HEK293 (cell line): ENCODE results near the gene CREG2.

Experiments used
- CTCF ChIA-PET: fragments of 350-600 bp; formaldehyde crosslinking; extraction: SDS; loops from one replicate; lab custom pipeline; 2021; ENCODE audit warnings: antibody characterized with exemption; lab: Yijun Ruan, JAX
- POLR2A ChIA-PET: fragments of 300-600 bp; formaldehyde crosslinking; extraction: SDS; loops from one replicate; lab custom pipeline; 2020; ENCODE audit warnings: antibody characterized with exemption, inconsistent platforms; lab: Yijun Ruan, JAX
- H3K27ac ChIP-seq: fragments of 200-500 bp; sonication (Bioruptor generic); 2 replicates; pipeline ENCODE4 v1.5.1; 2014; ENCODE audit warnings: low read depth, low read length, control low read depth, inconsistent platforms; ENCODE audit errors: extremely low read depth
- H3K36me3 ChIP-seq, 2 experiments: fragments of 200-500 bp in 1 of 2; sonication (Bioruptor generic) in 1 of 2; 1 replicate in 1 of 2; 2 replicates in 1 of 2; pipeline ENCODE4 v1.5.1; 2014 to 2017; ENCODE audit warnings: inconsistent platforms in 2 of 2, low read length in 2 of 2; ENCODE audit not compliant: control insufficient read depth in 2 of 2, insufficient read depth in 1 of 2
- H3K4me1 ChIP-seq: fragments of 200-500 bp; sonication (Bioruptor generic); 2 replicates; pipeline ENCODE4 v1.5.1; 2014; ENCODE audit warnings: mild to moderate bottlenecking, low read length, inconsistent platforms; ENCODE audit not compliant: control insufficient read depth, insufficient read depth
- H3K4me3 ChIP-seq: 2 replicates; pipeline ENCODE4 v1.5.1; 2011; ENCODE audit warnings: low read depth, mild to moderate bottlenecking, control low read depth, low read length, moderate library complexity
- H3K9me3 ChIP-seq: fragments of 200-500 bp; sonication (Bioruptor generic); 2 replicates; pipeline ENCODE4 v1.5.1; 2014; ENCODE audit warnings: low read depth, low read length, inconsistent platforms; ENCODE audit not compliant: control insufficient read depth, insufficient read depth
- AEBP2 ChIP-seq: fragments of 450-650 bp; formaldehyde crosslinking; IDR thresholded peaks from 2 replicates; pipeline ENCODE4 v1.5.1; 2016; ENCODE audit warnings: missing biosample characterization, missing genetic modification characterization, borderline replicate concordance
- FEZF1 ChIP-seq: fragments of 450-650 bp; formaldehyde crosslinking; IDR thresholded peaks from 2 replicates; pipeline ENCODE4 v1.5.1; 2016; ENCODE audit warnings: missing biosample characterization, missing genetic modification characterization
- HIC1 ChIP-seq: fragments of 450-650 bp; formaldehyde crosslinking; IDR thresholded peaks from 2 replicates; pipeline ENCODE4 v1.5.1; 2016; ENCODE audit warnings: missing biosample characterization, missing genetic modification characterization
- PBX3 ChIP-seq: sonication (generic); formaldehyde crosslinking; IDR thresholded peaks from 2 replicates; pipeline ENCODE4 v1.8.1; 2022; ENCODE audit warnings: mild to moderate bottlenecking, moderate library complexity, missing genetic modification reagents
- REPIN1 ChIP-seq: fragments of 450-650 bp; formaldehyde crosslinking; IDR thresholded peaks from 2 replicates; pipeline ENCODE4 v1.5.1; 2017; ENCODE audit warnings: missing biosample characterization, missing genetic modification characterization, low read depth
- ZNF132 ChIP-seq: fragments of 450-650 bp; formaldehyde crosslinking; IDR thresholded peaks from 2 replicates; pipeline ENCODE4 v1.5.1; 2017; ENCODE audit warnings: missing biosample characterization, missing genetic modification characterization, borderline replicate concordance
- ZNF16 ChIP-seq: fragments of 450-650 bp; formaldehyde crosslinking; IDR thresholded peaks from 2 replicates; pipeline ENCODE4 v1.5.1; 2016; ENCODE audit warnings: low read depth, missing biosample characterization, missing genetic modification characterization
- ZNF184 ChIP-seq: fragments of 450-650 bp; IDR thresholded peaks from 2 replicates; pipeline ENCODE4 v1.5.1; 2018; ENCODE audit warnings: missing biosample characterization, mild to moderate bottlenecking, missing genetic modification characterization
- ZNF214 ChIP-seq: fragments of 450-650 bp; formaldehyde crosslinking; IDR thresholded peaks from 2 replicates; pipeline ENCODE4 v1.5.1; 2017; ENCODE audit warnings: missing biosample characterization, mild to moderate bottlenecking, missing genetic modification characterization, borderline replicate concordance
- ZNF266 ChIP-seq: fragments of 450-650 bp; formaldehyde crosslinking; IDR thresholded peaks from 2 replicates; pipeline ENCODE4 v1.5.1; 2016; ENCODE audit warnings: missing biosample characterization, missing genetic modification characterization, low read depth
- ZNF324 ChIP-seq: fragments of 450-650 bp; formaldehyde crosslinking; IDR thresholded peaks from 2 replicates; pipeline ENCODE4 v1.5.1; 2016; ENCODE audit warnings: missing biosample characterization, missing genetic modification characterization
- ZNF354C ChIP-seq: fragments of 450-650 bp; formaldehyde crosslinking; IDR thresholded peaks from 2 replicates; pipeline ENCODE4 v1.5.1; 2016; ENCODE audit warnings: missing biosample characterization, missing genetic modification characterization, low read depth, borderline replicate concordance
- ZNF555 ChIP-seq: fragments of 450-650 bp; formaldehyde crosslinking; conservative IDR thresholded peaks from 2 replicates; pipeline ENCODE4 v1.5.1; 2017; ENCODE audit warnings: missing biosample characterization, mild to moderate bottlenecking, missing genetic modification characterization, inconsistent platforms
- ZNF621 ChIP-seq: fragments of 450-650 bp; formaldehyde crosslinking; IDR thresholded peaks from 2 replicates; pipeline ENCODE4 v1.5.1; 2017; ENCODE audit warnings: missing biosample characterization, missing genetic modification characterization
- ZNF623 ChIP-seq: fragments of 450-650 bp; formaldehyde crosslinking; IDR thresholded peaks from 2 replicates; pipeline ENCODE4 v1.5.1; 2016; ENCODE audit warnings: missing biosample characterization, missing genetic modification characterization
- ZNF776 ChIP-seq: fragments of 450-650 bp; formaldehyde crosslinking; IDR thresholded peaks from 2 replicates; pipeline ENCODE4 v1.5.0; 2017; ENCODE audit warnings: missing biosample characterization, missing genetic modification characterization, borderline replicate concordance
- ZNF843 ChIP-seq: fragments of 450-650 bp; formaldehyde crosslinking; IDR thresholded peaks from 2 replicates; pipeline ENCODE4 v1.5.1; 2016; ENCODE audit warnings: missing biosample characterization, missing genetic modification characterization
- ZSCAN23 ChIP-seq: fragments of 450-650 bp; formaldehyde crosslinking; IDR thresholded peaks from 2 replicates; pipeline ENCODE4 v1.5.1; 2016; ENCODE audit warnings: missing biosample characterization, missing genetic modification characterization
- ZSCAN5A ChIP-seq: fragments of 450-650 bp; formaldehyde crosslinking; IDR thresholded peaks from 2 replicates; pipeline ENCODE4 v1.5.1; 2016; ENCODE audit warnings: missing biosample characterization, missing genetic modification characterization

Gene CREG2

GRCh38 chr2:101341421-101341820, 45.9 kb downstream of the CREG2 start:
- CTCF ChIA-PET, result interaction anchor here (0.6 to 2.6 kb wide), 32 partner anchors 8 to 902 kb away, joined by 3 to 32 read pairs (median 4); partner anchors contain the start of gene CREG2
- H3K27ac ChIP-seq, result no peak overlapping the region
- TF ChIP-seq ZNF354C (tag by site-specific recombination), result no peak
- no peaks in the 10 kb centered on the region for H3K4me1 ChIP-seq
- H3K36me3 ChIP-seq, result no peaks in the 10 kb centered on the region
- no peaks in the 10 kb centered on the region for H3K9me3 ChIP-seq
- POLR2A ChIA-PET, result interaction anchor here (1.5 kb wide), 2 partner anchors 33 to 90 kb away, joined by 4 read pairs; partner anchors contain the start of gene RNF149
- H3K4me3 ChIP-seq, result no peak overlapping the region

- Histone ChIP-seq H3K4me1 (no peaks in the 10 kb centered on the region), H3K27ac (no peak overlapping the region), H3K9me3 (no peaks in the 10 kb centered on the region), H3K36me3 (no peaks in the 10 kb centered on the region), H3K4me3 (no peak overlapping the region)
- TF ChIP-seq ZNF132, result no peak
- no peak for TF ChIP-seq ZNF184
- TF ChIP-seq ZNF16 (tag by site-specific recombination), result no peak
- TF ChIP-seq ZNF214 (tag by site-specific recombination), result no peak
- no peak for TF ChIP-seq ZNF776 (tag by site-specific recombination)
- no peak for TF ChIP-seq ZNF621 (tag by site-specific recombination)
- TF ChIP-seq REPIN1 (tag by site-specific recombination), result no peak
- TF ChIP-seq ZNF324 (tag by site-specific recombination), result no peak
- TF ChIP-seq ZNF555 (tag by site-specific recombination), result no peak
- no peak for TF ChIP-seq ZSCAN23 (tag by site-specific recombination)
- POLR2A ChIA-PET, result interaction anchor here (0.7 kb wide), 1 partner anchor 226 kb away, joined by 6 read pairs; no protein-coding TSS in a partner anchor
- CTCF ChIA-PET, result interaction anchor here (0.7 to 2.1 kb wide), 5 partner anchors 9 to 533 kb away, joined by 3 to 10 read pairs (median 5); no protein-coding TSS in a partner anchor
Observed at GRCh38 chr2:101340141-101340551, 47.2 kb downstream of the CREG2 start.

- Histone ChIP-seq H3K9me3 (no peaks in the 10 kb centered on the region), H3K27ac (no peak overlapping the region), H3K36me3 (no peaks in the 10 kb centered on the region), H3K4me3 (no peak overlapping the region), H3K4me1 (no peaks in the 10 kb centered on the region)
- ChIA-PET CTCF (interaction anchor here (0.7 to 1.9 kb wide), 3 partner anchors 10 to 541 kb away, joined by 3 to 5 read pairs (median 3); no protein-coding TSS in a partner anchor), POLR2A (no interaction called here)
- no peak for TF ChIP-seq HIC1 (tag by site-specific recombination)
Observed at GRCh38 chr2:101339266-101339880, 47.9 kb downstream of the CREG2 start.

GRCh38 chr2:101337877-101338276, 49.4 kb downstream of the CREG2 start:
- H3K4me1 ChIP-seq, result no peaks in the 10 kb centered on the region
- ChIA-PET POLR2A (no interaction called here), CTCF (interaction anchor here (0.6 to 1.5 kb wide), 4 partner anchors 9 to 400 kb away, joined by 3 read pairs; no protein-coding TSS in a partner anchor)
- H3K36me3 ChIP-seq, result no peaks in the 10 kb centered on the region
- H3K27ac ChIP-seq, result no peak overlapping the region
- H3K4me3 ChIP-seq, result no peak overlapping the region
- no peaks in the 10 kb centered on the region for H3K9me3 ChIP-seq
- TF ChIP-seq ZNF354C (tag by site-specific recombination) (no peak), ZNF266 (tag by site-specific recombination) (no peak), FEZF1 (tag by site-specific recombination) (no peak), ZNF623 (no peak), PBX3 (CRISPR knock-in tag) (no peak), AEBP2 (tag by site-specific recombination) (no peak), ZSCAN5A (no peak), ZNF843 (tag by site-specific recombination) (no peak)
